ENCODE measurements around the gene PAK4. TPM values are rescaled to one million over a fixed set of nuclear protein-coding genes. Genes with fewer than 3 reads are reported as not detected.

The PAK4 gene
- total and polyA plus RNA-seq, 2 of the 13 experiments (the other 11 are each of a cell fraction or from before 2014, with no cell fraction given) = 9.5 to 17.8 TPM

GRCh38 chr19:39200066-39200802 is 74.6 kb downstream of the PAK4 start:
- CTCF ChIA-PET (ENCODE audit: low intra/inter-chr PET ratio, low total read pairs) = no interaction called here
- intact Hi-C loops (cut with micrococcal nuclease; ENCODE audit: unreplicated experiment) (no loop called here), in situ Hi-C loops (cut with HindIII; ENCODE audit: extremely low pct_ligation_motif_present, low pct_unique_long_range_greater_than_20kb) (no loop called here)
- peaks cover 9 to 67% of the 10 kb centered on the region in 2 experiments for H3K27me3 ChIP-seq (ENCODE audit: control insufficient read depth in 1 of 2, insufficient read depth in 2 of 2, low read length in 2 of 2)
- WGBS (ENCODE audit: low lambda C conversion rate) = 57% methylated on average over 11 of the region's 32 CpGs
- H3K79me2 ChIP-seq (ENCODE audit: insufficient read depth, low read length) = no peaks in the 10 kb centered on the region
- no peak for ATAC-seq
- no peak overlapping the region for H2AFZ ChIP-seq (ENCODE audit: low read length)
- peak; percentile 10; the same call in 1 of the 2 replicates for TF ChIP-seq MNT (IDR thresholded peaks at IDR 0.05)
- TF ChIP-seq CHD4 (IDR thresholded peaks at IDR 0.05; ENCODE audit: borderline replicate concordance, low read length) = no peak
- no peaks in the 10 kb centered on the region for H4K20me1 ChIP-seq (ENCODE audit: insufficient read depth, low read length)
- DNase-seq (ENCODE audit: low spot score) = no peak
- no peak overlapping the region for H3K9ac ChIP-seq (ENCODE audit: insufficient read depth, low read depth, low read length)
- H3K4me1 ChIP-seq (ENCODE audit: insufficient read depth, low read length) = peaks cover 9% of the 10 kb centered on the region; the same call in 1 of the 2 replicates
- no peak for FAIRE-seq
- POLR2A ChIA-PET = interaction anchor here (1.4 kb wide), 1 partner anchor 55 kb away, joined by 5 read pairs; no protein-coding TSS in a partner anchor
- no peaks in the 10 kb centered on the region for H3K9me3 ChIP-seq (ENCODE audit: low read length)
- H3K4me3 ChIP-seq (replicated peaks in 1 of 3; ENCODE audit: insufficient read depth in 1 of 3, low read depth in 2 of 3, low read length in 3 of 3) = no peak overlapping the region
- no peak overlapping the region for H3K4me2 ChIP-seq (ENCODE audit: low read depth, low read length)
- H3K27ac ChIP-seq (ENCODE audit: extremely low read length, insufficient read depth, low read length) = no peak overlapping the region
- H3K36me3 ChIP-seq (replicated peaks in 1 of 2; ENCODE audit: control insufficient read depth in 1 of 2, insufficient read depth in 2 of 2, low read length in 2 of 2) = no peaks in the 10 kb centered on the region
- no TSS peak for BruUV-seq (replicated peaks)

GRCh38 chr19:39200803-39201115 is 75.2 kb downstream of the PAK4 start:
- no peak overlapping the region for H3K9ac ChIP-seq (ENCODE audit: insufficient read depth, low read depth, low read length)
- H4K20me1 ChIP-seq (ENCODE audit: insufficient read depth, low read length) = no peaks in the 10 kb centered on the region
- no peak overlapping the region for H3K4me3 ChIP-seq (replicated peaks in 1 of 3; ENCODE audit: insufficient read depth in 1 of 3, low read depth in 2 of 3, low read length in 3 of 3)
- H2AFZ ChIP-seq (ENCODE audit: low read length) = no peak overlapping the region
- peaks cover 9% of the 10 kb centered on the region; the same call in 1 of the 2 replicates for H3K4me1 ChIP-seq (ENCODE audit: insufficient read depth, low read length)
- in situ Hi-C loops (cut with HindIII; ENCODE audit: extremely low pct_ligation_motif_present, low pct_unique_long_range_greater_than_20kb) = no loop called here
- FAIRE-seq (no peak), DNase-seq (ENCODE audit: low spot score) (no peak), ATAC-seq (no peak)
- no TSS peak for BruUV-seq (replicated peaks)
- intact Hi-C loops (cut with micrococcal nuclease; ENCODE audit: unreplicated experiment) = no loop called here
- H3K27me3 ChIP-seq (ENCODE audit: control insufficient read depth in 1 of 2, insufficient read depth in 2 of 2, low read length in 2 of 2) = peaks cover 9 to 64% of the 10 kb centered on the region in 2 experiments
- TF ChIP-seq KLF13 (CRISPR knock-in tag; IDR thresholded peaks at IDR 0.05) (no peak), DMAP1 (CRISPR knock-in tag; IDR thresholded peaks at IDR 0.05) (no peak), CHD4 (IDR thresholded peaks at IDR 0.05; ENCODE audit: borderline replicate concordance, low read length) (no peak), ZNF550 (CRISPR knock-in tag; IDR thresholded peaks at IDR 0.05; ENCODE audit: borderline replicate concordance) (no peak), ZNF792 (CRISPR knock-in tag; IDR thresholded peaks at IDR 0.05) (no peak), FOXP4 (CRISPR knock-in tag; IDR thresholded peaks at IDR 0.05) (no peak), ZNF343 (CRISPR knock-in tag; IDR thresholded peaks at IDR 0.05) (no peak), ZNF33B (CRISPR knock-in tag; IDR thresholded peaks at IDR 0.05) (no peak), HNF4G (IDR thresholded peaks at IDR 0.05; ENCODE audit: borderline replicate concordance, low read depth, low read length) (no peak), HNF4G (CRISPR knock-in tag; IDR thresholded peaks at IDR 0.05; ENCODE audit: borderline replicate concordance, low read depth) (no peak)
- ChIA-PET CTCF (ENCODE audit: low intra/inter-chr PET ratio, low total read pairs) (no interaction called here), POLR2A (no interaction called here)
- no peaks in the 10 kb centered on the region for H3K36me3 ChIP-seq (replicated peaks in 1 of 2; ENCODE audit: control insufficient read depth in 1 of 2, insufficient read depth in 2 of 2, low read length in 2 of 2)
- 61% methylated on average over 2 of the region's 3 CpGs for WGBS (ENCODE audit: low lambda C conversion rate)
- no peaks in the 10 kb centered on the region for H3K9me3 ChIP-seq (ENCODE audit: low read length)
- no peak overlapping the region for H3K4me2 ChIP-seq (ENCODE audit: low read depth, low read length)
- H3K27ac ChIP-seq (ENCODE audit: extremely low read length, insufficient read depth, low read length) = no peak overlapping the region
- H3K79me2 ChIP-seq (ENCODE audit: insufficient read depth, low read length) = no peaks in the 10 kb centered on the region

All from HepG2 (cell line).